K562 (cell line): Measurements from ENCODE around the gene FDX1. TPM values are rescaled to one million over a fixed set of nuclear protein-coding genes. Genes with fewer than 3 reads are reported as not detected.

Experiments
- CREB1 ChIP-seq, 2 experiments: sonication (generic) in 1 of 2; formaldehyde crosslinking in 1 of 2; IDR thresholded peaks; 2 replicates each; pipeline versions ENCODE4 v1.6.1 to v1.8.0; 2012 to 2022; ENCODE audit warnings: inconsistent platforms in 1 of 2, mild to moderate bottlenecking in 1 of 2, missing genetic modification reagents in 1 of 2, moderate library complexity in 1 of 2
- CREBBP ChIP-seq: IDR thresholded peaks from one replicate; pipeline ENCODE4 v1.6.1; 2012; ENCODE audit warnings: low read depth, mild to moderate bottlenecking, control low read depth, inconsistent platforms, low read length
- DEAF1 ChIP-seq: fragments of 450-650 bp; formaldehyde crosslinking; IDR thresholded peaks from 2 replicates; pipeline ENCODE4 v1.4.0; 2020; ENCODE audit warnings: mild to moderate bottlenecking, moderate library complexity
- E2F3 ChIP-seq: fragments of 250-450 bp; sonication (Bioruptor Pico); IDR thresholded peaks from 2 replicates; pipeline ENCODE4 v1.4.0; 2020; ENCODE audit warnings: mild to moderate bottlenecking
- FOS ChIP-seq: IDR thresholded peaks from 3 replicates; pipeline ENCODE4 v1.6.1; 2011; ENCODE audit not compliant: insufficient read length; ENCODE audit errors: extremely low read depth
- GATAD2A ChIP-seq: fragments of 450-650 bp; IDR thresholded peaks from 2 replicates; pipeline ENCODE4 v1.6.1; 2017
- HBP1 ChIP-seq: fragments of 450-650 bp; formaldehyde crosslinking; IDR thresholded peaks from 2 replicates; pipeline ENCODE4 v1.4.0; 2022; ENCODE audit warnings: missing genetic modification characterization
- PCBP2 ChIP-seq: fragments of 200-400 bp; formaldehyde crosslinking; IDR thresholded peaks from 2 replicates; pipeline ENCODE4 v1.6.1; 2018; ENCODE audit warnings: low read length, low read depth, mild to moderate bottlenecking, moderate library complexity; ENCODE audit not compliant: poor library complexity, severe bottlenecking
- POLR2AphosphoS5 ChIP-seq: IDR thresholded peaks from 2 replicates; pipeline ENCODE4 v1.6.1; 2011; ENCODE audit warnings: mild to moderate bottlenecking, low read depth, low read length, moderate library complexity; ENCODE audit not compliant: control insufficient read depth, insufficient read depth
- SMAD3 ChIP-seq: fragments of 450-650 bp; formaldehyde crosslinking; conservative IDR thresholded peaks from 2 replicates; pipeline ENCODE4 v1.4.0; 2020; ENCODE audit warnings: mild to moderate bottlenecking
- ZEB2 ChIP-seq: fragments of 450-650 bp; IDR thresholded peaks from 2 replicates; pipeline ENCODE4 v1.6.1; 2016
- ZNF3 ChIP-seq: fragments of 250-450 bp; sonication (Bioruptor Pico); IDR thresholded peaks from 2 replicates; pipeline ENCODE4 v1.5.0; 2021; ENCODE audit warnings: mild to moderate bottlenecking, moderate library complexity
- ZNF830 ChIP-seq: fragments of 250-450 bp; sonication (Bioruptor Pico); IDR thresholded peaks from 2 replicates; pipeline ENCODE4 v1.5.0; 2021; ENCODE audit warnings: mild to moderate bottlenecking
- polyA plus RNA-seq, 8 experiments: library from polyadenylated mRNA; depleted of rRNA in 4 of 8; stranded (reverse) in 5 of 8; unstranded in 3 of 8; fragments of >200 nt; fragmentation: Nextera tagmentation in 2 of 8; fragmentation: Illumina TruSeq in 1 of 8; extraction: Ambion mirVana in 2 of 8; extraction: Trizol in 1 of 8; gene quantifications; 2 replicates each; pipeline versions ENCODE4 v1.2.1 to v1.2.3, GENCODE V29; 2011 to 2014; ENCODE audit warnings: inconsistent platforms in 1 of 8, missing spikeins in 1 of 8
- total RNA-seq, 7 experiments: library from RNA; depleted of rRNA in 6 of 7; stranded (reverse); fragments of >200 nt in 6 of 7; fragmentation: Illumina TruSeq in 2 of 7; extraction: Trizol in 2 of 7; gene quantifications; 2 replicates each; pipeline versions ENCODE4 v1.2.1 to v1.2.3, GENCODE V29; 2011 to 2021; ENCODE audit warnings: low replicate concordance in 1 of 7
- TF ChIP-seq, protein P1 (sequence below): fragments of 450-650 bp; IDR thresholded peaks from 2 replicates; pipeline ENCODE4 v1.6.1; 2018; ENCODE audit not compliant: partially characterized antibody
- TF ChIP-seq, protein P2 (sequence below): fragments of 450-650 bp; IDR thresholded peaks from 2 replicates; pipeline ENCODE4 v1.6.1; 2017; ENCODE audit warnings: antibody characterized with exemption

The FDX1 gene
- total and polyA plus RNA-seq, 9 of the 15 experiments (the other 6 are each of a cell fraction or from before 2014, with no cell fraction given) = 6.4 to 14.3 (median 11.4) TPM

DNA sequence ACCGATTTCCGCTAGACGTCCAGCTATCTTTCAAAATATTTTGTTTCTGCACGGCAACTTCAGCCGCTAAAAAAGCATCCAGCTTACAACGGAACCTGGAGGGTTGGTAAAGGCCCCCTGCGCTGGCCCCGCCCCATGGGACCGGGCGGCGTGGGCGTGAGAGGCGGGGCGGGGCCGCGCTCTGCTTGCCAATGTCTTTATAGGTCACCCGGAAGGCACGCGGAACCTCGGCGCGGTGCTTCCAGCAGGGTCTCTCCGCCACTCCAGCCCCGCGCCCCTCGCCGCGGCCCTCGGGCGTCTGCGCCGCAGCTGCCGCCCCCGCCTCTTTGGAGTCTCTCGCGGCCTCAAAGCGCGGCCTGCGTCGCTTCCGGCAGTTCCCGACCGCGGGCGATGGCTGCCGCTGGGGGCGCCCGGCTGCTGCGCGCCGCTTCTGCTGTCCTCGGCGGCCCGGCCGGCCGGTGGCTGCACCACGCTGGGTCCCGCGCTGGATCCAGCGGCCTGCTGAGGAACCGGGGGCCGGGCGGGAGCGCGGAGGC is at the start of gene FDX1 (continued):
- TF ChIP-seq, protein P1, sequence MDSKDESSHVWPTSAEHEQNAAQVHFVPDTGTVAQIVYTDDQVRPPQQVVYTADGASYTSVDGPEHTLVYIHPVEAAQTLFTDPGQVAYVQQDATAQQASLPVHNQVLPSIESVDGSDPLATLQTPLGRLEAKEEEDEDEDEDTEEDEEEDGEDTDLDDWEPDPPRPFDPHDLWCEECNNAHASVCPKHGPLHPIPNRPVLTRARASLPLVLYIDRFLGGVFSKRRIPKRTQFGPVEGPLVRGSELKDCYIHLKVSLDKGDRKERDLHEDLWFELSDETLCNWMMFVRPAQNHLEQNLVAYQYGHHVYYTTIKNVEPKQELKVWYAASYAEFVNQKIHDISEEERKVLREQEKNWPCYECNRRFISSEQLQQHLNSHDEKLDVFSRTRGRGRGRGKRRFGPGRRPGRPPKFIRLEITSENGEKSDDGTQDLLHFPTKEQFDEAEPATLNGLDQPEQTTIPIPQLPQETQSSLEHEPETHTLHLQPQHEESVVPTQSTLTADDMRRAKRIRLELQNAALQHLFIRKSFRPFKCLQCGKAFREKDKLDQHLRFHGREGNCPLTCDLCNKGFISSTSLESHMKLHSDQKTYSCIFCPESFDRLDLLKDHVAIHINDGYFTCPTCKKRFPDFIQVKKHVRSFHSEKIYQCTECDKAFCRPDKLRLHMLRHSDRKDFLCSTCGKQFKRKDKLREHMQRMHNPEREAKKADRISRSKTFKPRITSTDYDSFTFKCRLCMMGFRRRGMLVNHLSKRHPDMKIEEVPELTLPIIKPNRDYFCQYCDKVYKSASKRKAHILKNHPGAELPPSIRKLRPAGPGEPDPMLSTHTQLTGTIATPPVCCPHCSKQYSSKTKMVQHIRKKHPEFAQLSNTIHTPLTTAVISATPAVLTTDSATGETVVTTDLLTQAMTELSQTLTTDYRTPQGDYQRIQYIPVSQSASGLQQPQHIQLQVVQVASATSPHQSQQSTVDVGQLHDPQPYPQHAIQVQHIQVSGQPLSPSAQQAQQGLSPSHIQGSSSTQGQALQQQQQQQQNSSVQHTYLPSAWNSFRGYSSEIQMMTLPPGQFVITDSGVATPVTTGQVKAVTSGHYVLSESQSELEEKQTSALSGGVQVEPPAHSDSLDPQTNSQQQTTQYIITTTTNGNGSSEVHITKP = no peak
- TF ChIP-seq ZNF830 (CRISPR knock-in tag) (no peak), DEAF1 (CRISPR knock-in tag) (no peak), CREBBP (no peak), FOS (no peak), CREB1 (IDR thresholded peaks at IDR 0.05) (peak; percentile 37; the same call in 1 of the 2 replicates), CREB1 (CRISPR knock-in tag; IDR thresholded peaks at IDR 0.05) (peak; percentile 55), PCBP2 (no peak), ZEB2 (no peak), HBP1 (no peak), SMAD3 (no peak), E2F3 (peak; percentile 57; the same call in 1 of the 2 replicates), ZNF3 (no peak), POLR2AphosphoS5 (peak; percentile 53; the same call in 1 of the 2 replicates), GATAD2A (no peak)
- TF ChIP-seq, protein P2, sequence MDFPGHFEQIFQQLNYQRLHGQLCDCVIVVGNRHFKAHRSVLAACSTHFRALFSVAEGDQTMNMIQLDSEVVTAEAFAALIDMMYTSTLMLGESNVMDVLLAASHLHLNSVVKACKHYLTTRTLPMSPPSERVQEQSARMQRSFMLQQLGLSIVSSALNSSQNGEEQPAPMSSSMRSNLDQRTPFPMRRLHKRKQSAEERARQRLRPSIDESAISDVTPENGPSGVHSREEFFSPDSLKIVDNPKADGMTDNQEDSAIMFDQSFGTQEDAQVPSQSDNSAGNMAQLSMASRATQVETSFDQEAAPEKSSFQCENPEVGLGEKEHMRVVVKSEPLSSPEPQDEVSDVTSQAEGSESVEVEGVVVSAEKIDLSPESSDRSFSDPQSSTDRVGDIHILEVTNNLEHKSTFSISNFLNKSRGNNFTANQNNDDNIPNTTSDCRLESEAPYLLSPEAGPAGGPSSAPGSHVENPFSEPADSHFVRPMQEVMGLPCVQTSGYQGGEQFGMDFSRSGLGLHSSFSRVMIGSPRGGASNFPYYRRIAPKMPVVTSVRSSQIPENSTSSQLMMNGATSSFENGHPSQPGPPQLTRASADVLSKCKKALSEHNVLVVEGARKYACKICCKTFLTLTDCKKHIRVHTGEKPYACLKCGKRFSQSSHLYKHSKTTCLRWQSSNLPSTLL = no peak
